AG10803 (cell line): Measurements from ENCODE around the gene FBXW4.

Experiments
- DNase-seq: peaks from one replicate; pipeline ENCODE4 v3.0.0; 2010; ENCODE audit warnings: low read depth
- H3K4me3 ChIP-seq: 2 replicates; pipeline ENCODE4 v1.5.1; 2011; ENCODE audit warnings: mild to moderate bottlenecking, low read length, control low read depth
- TF ChIP-seq, protein P1 (sequence below): conservative IDR thresholded peaks from 2 replicates; pipeline ENCODE4 v1.5.1; 2011; ENCODE audit warnings: mild to moderate bottlenecking, low read length, control low read depth, inconsistent platforms

FBXW4 gene

DNA sequence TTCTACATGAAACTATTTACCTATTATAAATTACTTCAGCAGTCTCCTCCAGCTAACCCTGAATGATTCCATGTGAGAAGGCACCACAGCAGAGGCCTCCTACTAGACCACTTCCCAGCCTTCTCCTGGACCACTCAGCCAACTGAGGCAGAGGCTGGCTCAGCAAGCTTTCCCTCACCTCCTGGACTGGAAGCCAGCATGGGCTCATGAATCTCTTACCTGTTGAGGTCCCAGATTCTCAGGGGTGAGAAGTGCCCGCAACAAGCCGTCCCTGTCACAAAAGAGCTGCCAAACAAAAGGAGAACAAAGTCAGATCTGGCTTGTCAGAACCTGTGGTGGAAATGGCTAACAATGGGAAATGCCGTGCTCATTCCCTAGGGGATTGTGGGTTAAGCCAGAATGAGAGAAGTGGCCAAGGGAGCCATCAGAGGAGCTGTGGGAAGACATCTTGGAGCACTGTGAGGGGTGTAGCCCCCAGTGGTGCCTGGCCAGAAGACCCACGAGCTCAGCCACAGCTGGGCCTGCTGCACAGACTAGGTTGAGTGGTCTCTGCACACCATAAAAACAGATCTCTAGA, 70.4 kb downstream of the FBXW4 start:
- DNase-seq: peak; percentile 5
- no peak overlapping the region for H3K4me3 ChIP-seq
- TF ChIP-seq, protein P1, sequence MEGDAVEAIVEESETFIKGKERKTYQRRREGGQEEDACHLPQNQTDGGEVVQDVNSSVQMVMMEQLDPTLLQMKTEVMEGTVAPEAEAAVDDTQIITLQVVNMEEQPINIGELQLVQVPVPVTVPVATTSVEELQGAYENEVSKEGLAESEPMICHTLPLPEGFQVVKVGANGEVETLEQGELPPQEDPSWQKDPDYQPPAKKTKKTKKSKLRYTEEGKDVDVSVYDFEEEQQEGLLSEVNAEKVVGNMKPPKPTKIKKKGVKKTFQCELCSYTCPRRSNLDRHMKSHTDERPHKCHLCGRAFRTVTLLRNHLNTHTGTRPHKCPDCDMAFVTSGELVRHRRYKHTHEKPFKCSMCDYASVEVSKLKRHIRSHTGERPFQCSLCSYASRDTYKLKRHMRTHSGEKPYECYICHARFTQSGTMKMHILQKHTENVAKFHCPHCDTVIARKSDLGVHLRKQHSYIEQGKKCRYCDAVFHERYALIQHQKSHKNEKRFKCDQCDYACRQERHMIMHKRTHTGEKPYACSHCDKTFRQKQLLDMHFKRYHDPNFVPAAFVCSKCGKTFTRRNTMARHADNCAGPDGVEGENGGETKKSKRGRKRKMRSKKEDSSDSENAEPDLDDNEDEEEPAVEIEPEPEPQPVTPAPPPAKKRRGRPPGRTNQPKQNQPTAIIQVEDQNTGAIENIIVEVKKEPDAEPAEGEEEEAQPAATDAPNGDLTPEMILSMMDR: no peak

DNA sequence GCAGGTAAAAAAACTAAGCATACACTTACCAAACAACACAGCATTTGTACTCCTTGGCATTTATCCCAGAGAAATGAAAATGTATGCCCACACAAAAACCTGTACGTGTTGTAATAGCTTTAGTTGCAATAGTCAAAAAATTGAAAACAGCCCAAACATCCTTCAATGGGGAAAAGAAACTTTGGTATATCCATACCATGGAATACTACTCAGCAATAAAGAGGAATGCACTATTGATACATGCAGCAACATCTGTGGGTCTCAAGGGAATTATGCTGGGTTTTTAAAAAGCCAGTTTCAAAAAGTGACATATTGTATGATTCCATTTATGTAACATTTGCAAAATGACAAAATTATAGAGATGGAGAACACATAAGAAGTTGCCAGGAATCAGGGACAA, 71.4 kb downstream of the FBXW4 start:
- TF ChIP-seq, protein P1: no peak
- no peak for DNase-seq
- no peak overlapping the region for H3K4me3 ChIP-seq

DNA sequence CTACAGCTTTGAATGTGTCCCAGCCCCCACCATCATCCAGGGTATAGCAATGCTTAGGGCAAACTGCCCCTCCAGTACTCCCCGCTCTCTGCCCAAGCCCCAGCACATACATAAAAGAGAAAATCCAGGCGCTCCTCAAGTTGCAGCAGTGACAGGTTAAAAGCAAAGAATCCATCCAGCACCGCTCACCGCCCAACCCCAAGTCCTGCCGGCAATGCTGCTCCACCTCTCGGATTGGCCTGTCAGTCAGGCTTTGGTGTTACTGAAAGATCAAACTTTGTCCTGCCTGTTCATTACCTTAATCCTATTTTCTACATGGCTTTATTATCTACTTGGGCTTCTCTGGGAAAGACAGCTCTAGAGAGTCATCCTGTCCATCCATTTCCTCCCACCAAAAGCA, 75.0 kb downstream of the FBXW4 start:
- no peak overlapping the region for H3K4me3 ChIP-seq
- DNase-seq: no peak
- TF ChIP-seq, protein P1: no peak

- no peak overlapping the region for H3K4me3 ChIP-seq
- no peak for DNase-seq
- TF ChIP-seq, protein P1: no peak
Measured at GRCh38 chr10:101618871-101619270, 76.1 kb downstream of the FBXW4 start.

GRCh38 chr10:101617824-101618568, 77.0 kb downstream of the FBXW4 start:
- DNase-seq: no peak
- TF ChIP-seq, protein P1: no peak
- H3K4me3 ChIP-seq: no peak overlapping the region

- DNase-seq: no peak
- TF ChIP-seq, protein P1: no peak
- H3K4me3 ChIP-seq: no peak overlapping the region
Measured at GRCh38 chr10:101617102-101617823, 77.7 kb downstream of the FBXW4 start.
